Heart left ventricle (tissue), 13 donors: ENCODE results near the gene PCYT1A.

ENCODE experiments used
- CTCF ChIP-seq, 12 donors: fragments of 200-600 bp; sonication (generic) in 4 of 12; IDR thresholded peaks; one replicate each; pipeline versions ENCODE4 v1.5.0 to v1.8.0; 2018 to 2022; ENCODE audit warnings: antibody characterized with exemption in 12 of 12, mild to moderate bottlenecking in 5 of 12
- POLR2A ChIP-seq, 2 donors: fragments of 450-650 bp; IDR thresholded peaks; one replicate each; pipeline ENCODE4 v1.6.1; 2017; ENCODE audit warnings: antibody characterized with exemption in 2 of 2, mild to moderate bottlenecking in 2 of 2, moderate library complexity in 2 of 2
- donor health status: ischemic (EF 13 %, LVEDD 7.1; RV severe dilation, severe dysfunction).
- donor health status: DM: no; HTN: yes; CAD: no.
- donor health status: DM: no; HTN: no; CAD: no.
- donor health status: ischemic (EF 25% LVEDD 6.9; RV normal size, moderate dysfunction).
- donor health status: ischemic (EF 25% LVEDD 5.7; RV mildly dilated, moderate dysfunction).
- donor health status: ischemic (EF 35%, LVEDD 5.7; RV mildly dilated, moderate dysfunction).
- donor health status: nonischemic (EF 11% LVEDD 7.7; RV severe dilation, severe dysfunction).
- donor health status: DM: yes; HTN: yes; CAD: no.
- donor health status: PGD.
- donor health status: ischemic (EF 29% LVEDD 5.4; RV normal size, mild dysfunction).
- donor health status: nonischemic (EF 23%, LVEDD 6.1; RV moderate dilation, normal function).

GRCh38 chr3:196263819-196264218 is 23.7 kb downstream of the PCYT1A start:
- TF ChIP-seq CTCF (IDR thresholded peaks at IDR 0.05) (no peak), POLR2A (IDR thresholded peaks at IDR 0.05) (no peak)
